Stimulated activated CD4-positive, alpha-beta T cell treated with anti-CD3 and anti-CD28 coated beads, Interleukin-4, amount 100 ng/mL, for 24 hours (primary cell): ENCODE data around the gene HECA.
A peak's percentile ranks its signal among the peaks of the same experiment; 100 is the strongest.
"Not testable (repeated sequence)": the region's sequence is repeated elsewhere in the genome, so short reads cannot be mapped to it uniquely, and the experiment has no call there.

ENCODE experiments used
- DNase-seq: peaks from one replicate; pipeline ENCODE4 v3.0.0-alpha.2; 2020

HECA gene, protein sequence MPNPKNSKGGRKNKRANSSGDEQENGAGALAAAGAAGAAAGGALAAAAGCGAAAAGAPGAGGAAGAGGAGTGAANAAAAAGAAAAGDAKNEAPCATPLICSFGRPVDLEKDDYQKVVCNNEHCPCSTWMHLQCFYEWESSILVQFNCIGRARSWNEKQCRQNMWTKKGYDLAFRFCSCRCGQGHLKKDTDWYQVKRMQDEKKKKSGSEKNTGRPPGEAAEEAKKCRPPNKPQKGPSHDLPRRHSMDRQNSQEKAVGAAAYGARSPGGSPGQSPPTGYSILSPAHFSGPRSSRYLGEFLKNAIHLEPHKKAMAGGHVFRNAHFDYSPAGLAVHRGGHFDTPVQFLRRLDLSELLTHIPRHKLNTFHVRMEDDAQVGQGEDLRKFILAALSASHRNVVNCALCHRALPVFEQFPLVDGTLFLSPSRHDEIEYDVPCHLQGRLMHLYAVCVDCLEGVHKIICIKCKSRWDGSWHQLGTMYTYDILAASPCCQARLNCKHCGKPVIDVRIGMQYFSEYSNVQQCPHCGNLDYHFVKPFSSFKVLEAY

DNA sequence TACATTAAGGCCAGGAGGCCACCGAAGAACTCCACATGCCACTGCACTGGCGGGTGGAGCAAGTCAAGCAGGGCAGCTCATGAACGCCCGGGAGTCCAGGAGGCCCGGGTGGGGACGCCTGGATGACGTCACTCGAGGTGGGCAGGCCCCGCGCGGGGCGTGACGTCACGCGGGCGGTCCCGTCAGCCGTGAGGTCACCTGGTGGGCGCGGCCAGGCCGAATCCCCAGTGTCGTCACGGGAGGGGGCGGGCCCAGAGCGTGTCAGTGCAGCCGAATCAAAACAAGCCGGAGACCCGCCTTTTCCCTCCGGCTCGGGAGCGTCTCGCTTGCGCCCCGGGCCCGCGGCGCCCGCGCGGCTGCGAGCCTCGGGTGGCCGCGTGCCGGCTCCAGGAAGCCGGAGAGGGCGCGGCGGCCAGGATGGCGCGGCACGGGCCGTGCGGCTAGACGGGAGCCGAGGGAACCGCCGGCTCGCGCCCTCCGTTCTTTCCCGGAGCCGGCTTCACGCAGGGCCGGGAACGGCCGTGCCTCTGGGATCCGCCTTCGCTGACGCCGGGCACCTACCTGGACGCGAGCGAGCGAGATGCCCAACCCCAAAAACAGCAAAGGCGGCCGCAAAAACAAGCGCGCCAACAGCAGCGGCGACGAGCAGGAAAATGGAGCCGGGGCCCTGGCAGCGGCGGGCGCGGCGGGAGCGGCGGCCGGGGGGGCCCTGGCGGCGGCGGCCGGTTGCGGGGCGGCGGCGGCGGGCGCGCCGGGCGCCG, at the start of gene HECA:
Gene HECA (plus strand): TSS at position 264 of the 761 bp plus-strand sequence. CDS start 317 bp downstream, at position 581.
- DNase-seq, result peak; percentile 99

DNA sequence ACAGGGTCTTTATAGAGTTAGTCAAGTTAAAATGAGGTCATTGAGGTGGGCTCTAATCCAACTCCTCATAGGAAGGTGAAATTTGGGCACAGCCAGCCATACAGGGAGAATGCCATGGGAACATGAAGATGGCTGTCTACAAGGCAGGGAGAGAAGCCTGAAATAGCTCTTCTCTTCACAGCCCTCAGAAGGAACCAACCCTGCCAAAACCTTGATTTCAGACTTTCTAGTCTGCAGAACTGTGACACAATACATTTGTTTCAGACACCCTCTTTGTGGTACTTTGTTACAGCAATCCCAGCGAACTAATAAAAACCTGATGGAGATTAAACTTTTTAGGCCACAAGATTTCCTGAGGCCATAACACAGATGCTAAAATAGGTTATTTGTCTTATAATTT, 43.1 kb upstream of the HECA start:
- DNase-seq, result no peak

DNA sequence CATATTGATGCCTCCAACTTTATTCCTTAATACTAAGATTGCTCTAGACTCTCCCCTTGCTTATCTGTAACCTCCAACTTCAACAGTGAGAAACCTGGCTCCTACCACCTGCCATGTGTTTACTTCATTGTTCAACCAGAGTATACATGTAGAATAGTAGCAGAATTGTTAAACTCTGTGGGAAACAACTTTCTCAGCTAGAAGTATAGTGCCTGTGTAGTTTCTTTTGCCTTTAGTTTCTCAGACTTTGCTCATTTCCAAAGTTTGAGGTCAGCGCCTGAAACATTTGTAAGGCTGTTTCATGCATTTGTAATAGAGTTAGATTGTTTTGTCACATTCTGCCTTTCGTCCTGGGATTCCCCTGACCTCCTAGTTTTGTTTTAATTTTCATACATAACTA, 34.9 kb upstream of the HECA start:
- DNase-seq, result no peak

- no peak for DNase-seq
These were observed 27.8 kb upstream of the HECA start for GRCh38 chr6:139107051-139107450.

DNA sequence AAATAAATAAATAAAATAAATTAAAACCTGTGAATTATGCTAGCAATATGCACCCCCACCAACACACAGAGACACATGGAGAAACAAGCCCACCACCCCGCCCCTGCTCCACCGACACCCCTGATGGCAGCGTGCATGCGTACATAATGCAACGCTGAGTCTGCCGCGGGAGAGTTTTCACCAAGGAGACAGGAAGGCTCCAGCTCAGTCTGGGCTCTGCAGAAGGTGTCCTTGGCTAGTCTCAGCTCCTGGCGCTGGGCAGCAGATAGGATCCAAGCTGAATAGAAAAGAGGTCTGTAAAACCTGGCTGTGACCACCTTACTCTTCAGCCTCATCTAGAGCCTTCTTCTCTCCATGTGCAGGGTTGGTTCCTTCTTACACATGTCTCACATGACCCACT, 26.5 kb upstream of the HECA start:
- DNase-seq, result no peak

DNA sequence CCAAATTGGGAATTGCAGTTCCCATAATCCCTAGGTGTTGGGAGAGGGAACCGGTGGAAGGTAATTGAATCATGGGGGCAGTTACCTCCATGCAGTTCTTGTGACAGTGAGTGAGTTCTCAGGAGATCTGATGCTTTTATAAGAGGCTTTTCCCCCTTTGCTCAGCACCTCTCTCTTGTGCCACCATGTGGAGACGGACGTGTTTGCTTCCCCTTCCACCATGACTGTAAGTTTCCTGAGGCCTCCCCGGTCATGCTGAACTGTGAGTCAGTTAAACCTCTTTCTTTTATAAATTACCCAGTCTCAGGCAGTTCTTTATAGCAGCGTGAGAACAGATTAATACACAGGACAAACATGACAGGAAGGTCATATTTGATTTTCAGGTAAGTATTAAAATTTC, 25.3 kb upstream of the HECA start:
- peak; percentile 53 for DNase-seq

DNA sequence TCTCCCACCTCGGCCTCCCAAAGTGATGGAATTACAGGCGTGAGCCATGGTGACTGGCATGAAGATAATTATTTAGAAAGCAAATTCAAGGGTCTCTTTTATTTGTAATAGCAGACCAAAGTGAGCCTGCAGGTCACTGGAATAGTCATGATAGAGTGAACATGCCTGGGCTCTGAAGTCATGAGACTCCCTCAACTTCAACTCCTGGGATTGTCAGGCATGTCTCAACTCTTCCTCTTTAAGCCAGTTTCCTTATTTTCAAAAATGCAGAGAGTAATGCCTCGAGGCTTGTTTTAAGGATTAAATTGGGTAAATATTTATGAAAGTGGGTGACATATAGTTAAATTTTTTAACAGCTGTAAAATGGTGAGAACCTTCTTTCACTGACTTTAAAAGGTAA, 22.7 kb upstream of the HECA start:
- no peak for DNase-seq

GRCh38 chr6:139112561-139112960, 22.3 kb upstream of the HECA start:
- DNase-seq, result no peak

GRCh38 chr6:139114746-139115145, 20.1 kb upstream of the HECA start:
- no peak for DNase-seq

- no peak for DNase-seq
These were observed 18.7 kb upstream of the HECA start for GRCh38 chr6:139115989-139116758.

DNA sequence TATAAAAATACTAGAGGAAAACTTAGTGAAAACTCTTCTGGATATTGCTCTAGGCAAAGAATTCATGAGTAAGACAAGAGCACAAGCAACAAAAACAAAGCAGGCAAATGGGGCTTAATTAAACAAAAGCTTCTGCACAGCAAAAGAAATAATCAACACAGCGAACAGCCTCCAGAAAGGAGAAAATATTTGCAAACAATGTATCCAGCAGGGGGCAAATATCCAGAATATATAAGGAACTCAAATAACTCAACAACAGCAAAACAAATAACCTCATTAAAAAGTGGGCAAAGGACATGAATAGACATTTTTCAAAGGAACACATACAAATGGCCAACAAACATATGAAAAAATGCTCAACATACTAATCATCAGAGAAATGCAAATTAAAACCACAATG, 17.1 kb upstream of the HECA start:
- DNase-seq, result no peak

DNA sequence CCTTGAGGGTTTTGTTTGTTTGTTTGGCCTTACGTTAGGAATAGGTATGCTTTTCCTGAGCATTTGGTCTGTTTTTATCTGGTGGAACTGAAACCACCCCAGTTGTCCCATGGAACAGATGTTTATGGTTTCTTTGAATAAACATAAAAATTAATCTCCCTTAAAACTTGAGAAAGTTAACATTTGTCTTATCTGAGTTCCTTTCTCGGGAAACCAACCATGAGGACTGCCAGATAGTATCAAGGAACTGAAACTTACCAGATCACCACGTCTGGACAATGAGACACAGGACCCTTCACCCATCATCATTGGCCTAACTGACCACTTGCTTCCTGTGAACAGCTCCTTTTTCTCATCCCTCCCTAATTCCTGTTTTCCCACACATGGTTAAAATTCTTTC, 15.3 kb upstream of the HECA start:
- DNase-seq, result no peak

DNA sequence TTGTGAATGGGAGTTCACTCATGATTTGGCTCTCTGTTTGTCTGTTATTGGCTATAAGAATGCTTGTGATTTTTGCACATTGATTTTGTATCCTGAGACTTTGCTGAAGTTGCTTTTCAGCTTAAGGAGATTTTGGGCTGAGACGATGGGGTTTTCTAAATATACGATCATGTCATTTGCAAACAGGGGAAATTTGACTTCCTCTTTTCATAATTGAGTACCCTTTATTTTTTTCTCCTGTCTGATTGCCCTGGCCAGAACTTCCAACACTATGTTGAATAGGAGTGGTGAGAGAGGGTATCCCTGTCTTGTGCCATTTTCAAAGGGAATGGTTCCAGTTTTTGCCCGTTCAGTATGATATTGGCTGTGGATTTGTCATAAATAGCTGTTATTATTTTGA, 12.1 kb upstream of the HECA start:
- DNase-seq, result not testable (repeated sequence)

- peak; percentile 84 for DNase-seq
These were observed 9.8 kb upstream of the HECA start for GRCh38 chr6:139124887-139125672.

- DNase-seq, result no peak
These were observed 8.6 kb upstream of the HECA start for GRCh38 chr6:139126255-139126654.

DNA sequence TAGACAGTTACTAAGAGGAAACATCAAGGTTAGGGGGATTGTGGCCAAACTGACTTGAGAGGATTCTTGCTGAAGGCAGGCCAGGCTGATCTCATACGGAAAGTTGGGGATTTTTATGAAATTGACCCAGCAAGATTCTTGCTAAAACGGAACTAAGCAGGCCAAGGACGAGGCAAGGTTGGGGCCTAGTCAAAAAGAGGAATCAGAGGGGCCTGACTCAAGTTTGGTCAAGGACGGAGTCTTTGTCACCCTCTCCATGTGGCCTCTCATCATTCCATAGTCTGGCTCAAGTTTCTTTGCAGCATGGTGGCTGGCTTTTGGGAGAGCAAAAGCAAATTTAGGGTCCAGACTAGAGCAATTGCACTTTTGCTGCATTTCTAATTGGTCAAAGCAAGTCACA, 7.9 kb upstream of the HECA start:
- DNase-seq, result no peak

DNA sequence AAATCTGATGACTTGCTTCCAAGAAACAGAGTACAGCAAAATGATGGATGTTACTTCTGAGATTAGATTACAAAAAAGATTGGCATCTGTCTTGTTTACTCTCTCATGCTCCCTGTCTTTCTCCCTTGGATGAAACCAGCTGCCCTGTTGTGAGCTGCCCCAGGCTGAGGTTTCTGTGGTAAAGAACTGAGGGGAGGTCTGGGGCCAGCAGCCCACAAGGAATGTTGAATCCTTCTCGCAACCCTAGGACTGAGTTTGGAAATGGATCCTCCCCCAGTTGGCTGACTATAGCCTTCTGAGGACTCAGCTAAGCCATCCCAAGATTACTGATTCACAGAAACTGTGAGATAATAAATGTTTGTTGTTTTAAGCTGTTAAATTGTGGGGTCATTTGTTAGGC, 5.6 kb upstream of the HECA start:
- DNase-seq, result no peak

GRCh38 chr6:139131736-139132280, 3.1 kb upstream of the HECA start:
- DNase-seq, result no peak

DNA sequence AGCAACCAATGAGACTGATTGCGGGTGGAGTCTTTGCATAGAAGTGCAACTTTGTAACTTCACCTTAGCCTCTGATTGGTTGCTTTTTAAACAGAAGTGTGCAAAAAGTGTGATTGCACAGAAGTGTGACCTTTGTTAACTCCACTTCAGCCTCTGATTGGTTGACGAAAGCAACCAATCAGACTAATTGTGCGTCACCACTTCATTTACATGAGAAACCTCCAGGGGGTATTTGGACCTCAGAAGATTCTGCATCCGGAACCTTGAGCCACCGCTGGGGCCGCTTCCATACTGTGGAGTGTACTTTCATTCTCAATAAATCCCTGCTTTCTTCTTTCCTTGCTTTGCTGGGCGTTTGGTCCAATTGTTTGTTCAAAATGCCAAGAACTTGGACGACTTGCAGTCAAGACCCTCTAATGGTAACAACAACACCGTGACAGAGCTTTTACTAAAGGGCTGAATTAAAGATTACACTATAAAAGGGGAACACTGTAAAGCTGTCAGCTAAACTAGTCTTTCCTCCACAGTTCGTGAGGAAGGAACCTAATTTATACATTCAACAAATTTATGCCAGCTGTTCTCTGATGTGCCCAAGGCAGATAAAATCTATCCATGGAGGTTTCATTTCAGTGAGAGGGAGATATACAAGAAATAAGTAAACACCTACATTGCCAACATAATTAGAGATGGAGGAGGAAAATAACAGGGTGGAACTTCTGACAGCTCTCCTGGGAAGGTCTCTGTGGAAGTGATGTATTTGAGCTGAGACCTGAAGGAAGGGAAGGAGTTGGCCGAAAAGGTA, 1.4 kb upstream of the HECA start:
- no peak for DNase-seq

- DNase-seq, result no peak
These were observed 850 bp upstream of the HECA start for GRCh38 chr6:139134064-139134395.
